Activated CD4-positive, alpha-beta memory T cell treated with anti-CD3 and anti-CD28 coated beads, Interleukin-2, amount 10 ng/mL, durations not matched to agents 7 days and 5 days (primary cell): ENCODE results near the gene DCLK2. TPM values are rescaled to one million over a fixed set of nuclear protein-coding genes. Genes with fewer than 3 reads are reported as not detected.

Experiments used
- CTCF ChIA-PET: fragments of 350-600 bp; sonication (Branson Sonifier 250); formaldehyde crosslinking; loops from one replicate; lab custom pipeline; 2021; ENCODE audit warnings: antibody characterized with exemption, inconsistent platforms; lab: Charles Lee
- POLR2A ChIA-PET: fragments of 350-600 bp; sonication (Branson Sonifier 250); formaldehyde crosslinking; loops from one replicate; lab custom pipeline; 2021; ENCODE audit warnings: antibody characterized with exemption; lab: Charles Lee
- DNase-seq: peaks from one replicate; pipeline ENCODE4 v3.0.0-alpha.2; 2020
- H3K27ac Mint-ChIP-seq: one replicate; pipeline ENCODE4 v1.8.0; 2021; ENCODE audit warnings: mild to moderate bottlenecking, mixed read lengths
- H3K27me3 Mint-ChIP-seq: one replicate; pipeline ENCODE4 v1.8.0; 2021; ENCODE audit warnings: mixed read lengths
- H3K36me3 Mint-ChIP-seq: one replicate; pipeline ENCODE4 v1.8.0; 2021; ENCODE audit warnings: low read depth, mixed read lengths
- H3K4me1 Mint-ChIP-seq: one replicate; pipeline ENCODE4 v1.8.0; 2021; ENCODE audit warnings: mixed read lengths
- H3K4me3 Mint-ChIP-seq: one replicate; pipeline ENCODE4 v1.8.0; 2021; ENCODE audit warnings: mild to moderate bottlenecking, mixed read lengths
- H3K9me3 Mint-ChIP-seq: one replicate; pipeline ENCODE4 v1.8.0; 2021; ENCODE audit warnings: mixed read lengths
- total RNA-seq, 2 experiments: library from RNA; stranded (reverse); gene quantifications; one replicate each; pipeline ENCODE4 v1.2.3, GENCODE V29; 2021

Gene DCLK2
- total RNA-seq, 2 experiments from 2014 or later = 0.05 to 0.08 TPM

- CTCF ChIA-PET = interaction anchor here (0.9 kb wide), 1 partner anchor 9 kb away, joined by 3 read pairs; no protein-coding TSS in a partner anchor
- peaks cover 15% of the 10 kb centered on the region for H3K36me3 Mint-ChIP-seq
- POLR2A ChIA-PET = no interaction called here
- H3K4me3 Mint-ChIP-seq = no peak overlapping the region
- H3K27me3 Mint-ChIP-seq = no peaks in the 10 kb centered on the region
- H3K27ac Mint-ChIP-seq = no peak overlapping the region
- H3K9me3 Mint-ChIP-seq = no peaks in the 10 kb centered on the region
- H3K4me1 Mint-ChIP-seq = no peaks in the 10 kb centered on the region
- no peak for DNase-seq
Measured at GRCh38 chr4:150264595-150265161, 186.4 kb downstream of the DCLK2 start.

- no peak overlapping the region for H3K27ac Mint-ChIP-seq
- no peaks in the 10 kb centered on the region for H3K4me1 Mint-ChIP-seq
- no peak for DNase-seq
- no peaks in the 10 kb centered on the region for H3K27me3 Mint-ChIP-seq
- POLR2A ChIA-PET = no interaction called here
- H3K36me3 Mint-ChIP-seq = peaks cover 26% of the 10 kb centered on the region
- H3K4me3 Mint-ChIP-seq = no peak overlapping the region
- CTCF ChIA-PET = no interaction called here
- no peaks in the 10 kb centered on the region for H3K9me3 Mint-ChIP-seq
Measured at GRCh38 chr4:150265806-150266205, 187.6 kb downstream of the DCLK2 start.

- ChIA-PET CTCF (no interaction called here), POLR2A (no interaction called here)
- no peaks in the 10 kb centered on the region for H3K27me3 Mint-ChIP-seq
- no peak for DNase-seq
- no peaks in the 10 kb centered on the region for H3K9me3 Mint-ChIP-seq
- H3K27ac Mint-ChIP-seq = no peak overlapping the region
- H3K4me1 Mint-ChIP-seq = no peaks in the 10 kb centered on the region
- H3K36me3 Mint-ChIP-seq = peaks cover 33% of the 10 kb centered on the region
- no peak overlapping the region for H3K4me3 Mint-ChIP-seq
Measured at GRCh38 chr4:150268444-150268843, 190.2 kb downstream of the DCLK2 start.

GRCh38 chr4:150278206-150278605 is 200.0 kb downstream of the DCLK2 start:
- H3K4me1 Mint-ChIP-seq = no peaks in the 10 kb centered on the region
- no peaks in the 10 kb centered on the region for H3K27me3 Mint-ChIP-seq
- H3K36me3 Mint-ChIP-seq = peaks cover 41% of the 10 kb centered on the region
- CTCF ChIA-PET = no interaction called here
- POLR2A ChIA-PET = no interaction called here
- H3K4me3 Mint-ChIP-seq = no peak overlapping the region
- H3K9me3 Mint-ChIP-seq = peaks cover 7% of the 10 kb centered on the region
- no peak for DNase-seq
- no peak overlapping the region for H3K27ac Mint-ChIP-seq

GRCh38 chr4:150280081-150280895 is 202.0 kb downstream of the DCLK2 start:
- Mint-ChIP-seq H3K36me3 (peaks cover 32% of the 10 kb centered on the region), H3K4me3 (no peak overlapping the region), H3K9me3 (peaks cover 7% of the 10 kb centered on the region), H3K27ac (no peak overlapping the region), H3K4me1 (no peaks in the 10 kb centered on the region), H3K27me3 (no peaks in the 10 kb centered on the region)
- no peak for DNase-seq
- ChIA-PET POLR2A (no interaction called here), CTCF (no interaction called here)

GRCh38 chr4:150280975-150281374 is 202.7 kb downstream of the DCLK2 start:
- Mint-ChIP-seq H3K27me3 (no peaks in the 10 kb centered on the region), H3K4me1 (no peaks in the 10 kb centered on the region), H3K4me3 (no peak overlapping the region), H3K9me3 (peaks cover 7% of the 10 kb centered on the region), H3K36me3 (peaks cover 28% of the 10 kb centered on the region), H3K27ac (no peak overlapping the region)
- POLR2A ChIA-PET = no interaction called here
- no peak for DNase-seq
- CTCF ChIA-PET = no interaction called here

- Mint-ChIP-seq H3K27me3 (no peaks in the 10 kb centered on the region), H3K4me1 (no peaks in the 10 kb centered on the region), H3K9me3 (no peaks in the 10 kb centered on the region), H3K27ac (no peak overlapping the region), H3K4me3 (no peak overlapping the region), H3K36me3 (peaks cover 13% of the 10 kb centered on the region)
- POLR2A ChIA-PET = no interaction called here
- CTCF ChIA-PET = no interaction called here
- no peak for DNase-seq
Measured at GRCh38 chr4:150283689-150284088, 205.4 kb downstream of the DCLK2 start.

GRCh38 chr4:150286656-150287055 is 208.4 kb downstream of the DCLK2 start:
- ChIA-PET CTCF (no interaction called here), POLR2A (no interaction called here)
- H3K4me3 Mint-ChIP-seq = no peak overlapping the region
- no peak overlapping the region for H3K27ac Mint-ChIP-seq
- H3K4me1 Mint-ChIP-seq = no peaks in the 10 kb centered on the region
- DNase-seq = no peak
- peaks cover 3% of the 10 kb centered on the region for H3K36me3 Mint-ChIP-seq
- no peaks in the 10 kb centered on the region for H3K9me3 Mint-ChIP-seq
- H3K27me3 Mint-ChIP-seq = no peaks in the 10 kb centered on the region

GRCh38 chr4:150289198-150289597 is 211.0 kb downstream of the DCLK2 start:
- Mint-ChIP-seq H3K4me1 (no peaks in the 10 kb centered on the region), H3K4me3 (no peak overlapping the region), H3K36me3 (no peaks in the 10 kb centered on the region), H3K27me3 (no peaks in the 10 kb centered on the region), H3K27ac (no peak overlapping the region), H3K9me3 (no peaks in the 10 kb centered on the region)
- CTCF ChIA-PET = no interaction called here
- POLR2A ChIA-PET = no interaction called here
- DNase-seq = no peak

- ChIA-PET CTCF (no interaction called here), POLR2A (no interaction called here)
- no peaks in the 10 kb centered on the region for H3K9me3 Mint-ChIP-seq
- DNase-seq = no peak
- H3K27me3 Mint-ChIP-seq = no peaks in the 10 kb centered on the region
- H3K36me3 Mint-ChIP-seq = no peaks in the 10 kb centered on the region
- H3K4me3 Mint-ChIP-seq = no peak overlapping the region
- no peak overlapping the region for H3K27ac Mint-ChIP-seq
- H3K4me1 Mint-ChIP-seq = no peaks in the 10 kb centered on the region
Measured at GRCh38 chr4:150289881-150290280, 211.6 kb downstream of the DCLK2 start.

- CTCF ChIA-PET = interaction anchor here (1.0 to 7.5 kb wide), 5 partner anchors 10 to 802 kb away, joined by 3 to 59 read pairs (median 4); no protein-coding TSS in a partner anchor
- Mint-ChIP-seq H3K36me3 (peaks cover 2% of the 10 kb centered on the region), H3K9me3 (no peaks in the 10 kb centered on the region), H3K4me1 (peaks cover 4% of the 10 kb centered on the region), H3K27me3 (no peaks in the 10 kb centered on the region), H3K27ac (no peak overlapping the region), H3K4me3 (no peak overlapping the region)
- DNase-seq = peak; percentile 37
- POLR2A ChIA-PET = no interaction called here
Measured at GRCh38 chr4:150297861-150298474, 219.7 kb downstream of the DCLK2 start.

- Mint-ChIP-seq H3K27ac (no peak overlapping the region), H3K9me3 (no peaks in the 10 kb centered on the region), H3K36me3 (peaks cover 2% of the 10 kb centered on the region), H3K4me3 (no peak overlapping the region), H3K4me1 (peaks cover 4% of the 10 kb centered on the region), H3K27me3 (no peaks in the 10 kb centered on the region)
- CTCF ChIA-PET = interaction anchor here (7.5 kb wide), 1 partner anchor 568 kb away, joined by 59 read pairs; no protein-coding TSS in a partner anchor
- DNase-seq = no peak
- POLR2A ChIA-PET = no interaction called here
Measured at GRCh38 chr4:150299816-150300215, 221.6 kb downstream of the DCLK2 start.

- POLR2A ChIA-PET = interaction anchor here (0.6 kb wide), 1 partner anchor 560 kb away, joined by 3 read pairs; no protein-coding TSS in a partner anchor
Measured at GRCh38 chr4:150302553-150302952, 224.3 kb downstream of the DCLK2 start.

More at GRCh38 chr4:150302553-150302952, 224.3 kb downstream of the DCLK2 start:
- no peaks in the 10 kb centered on the region for H3K9me3 Mint-ChIP-seq
- H3K36me3 Mint-ChIP-seq = peaks cover 2% of the 10 kb centered on the region
- CTCF ChIA-PET = no interaction called here
- H3K4me3 Mint-ChIP-seq = no peak overlapping the region
- H3K27me3 Mint-ChIP-seq = no peaks in the 10 kb centered on the region
- peak; percentile 21 for DNase-seq
- H3K4me1 Mint-ChIP-seq = peaks cover 4% of the 10 kb centered on the region
- no peak overlapping the region for H3K27ac Mint-ChIP-seq
